CD4-positive, alpha-beta T cell treated with Interleukin-4 for 4 hours (primary cell): ENCODE measurements around the gene HNRNPM.
A peak's percentile ranks its signal among the peaks of the same experiment; 100 is the strongest.

ENCODE experiments used
- DNase-seq: peaks from one replicate; pipeline ENCODE4 v3.0.0-alpha.2; 2020

Gene HNRNPM

DNA sequence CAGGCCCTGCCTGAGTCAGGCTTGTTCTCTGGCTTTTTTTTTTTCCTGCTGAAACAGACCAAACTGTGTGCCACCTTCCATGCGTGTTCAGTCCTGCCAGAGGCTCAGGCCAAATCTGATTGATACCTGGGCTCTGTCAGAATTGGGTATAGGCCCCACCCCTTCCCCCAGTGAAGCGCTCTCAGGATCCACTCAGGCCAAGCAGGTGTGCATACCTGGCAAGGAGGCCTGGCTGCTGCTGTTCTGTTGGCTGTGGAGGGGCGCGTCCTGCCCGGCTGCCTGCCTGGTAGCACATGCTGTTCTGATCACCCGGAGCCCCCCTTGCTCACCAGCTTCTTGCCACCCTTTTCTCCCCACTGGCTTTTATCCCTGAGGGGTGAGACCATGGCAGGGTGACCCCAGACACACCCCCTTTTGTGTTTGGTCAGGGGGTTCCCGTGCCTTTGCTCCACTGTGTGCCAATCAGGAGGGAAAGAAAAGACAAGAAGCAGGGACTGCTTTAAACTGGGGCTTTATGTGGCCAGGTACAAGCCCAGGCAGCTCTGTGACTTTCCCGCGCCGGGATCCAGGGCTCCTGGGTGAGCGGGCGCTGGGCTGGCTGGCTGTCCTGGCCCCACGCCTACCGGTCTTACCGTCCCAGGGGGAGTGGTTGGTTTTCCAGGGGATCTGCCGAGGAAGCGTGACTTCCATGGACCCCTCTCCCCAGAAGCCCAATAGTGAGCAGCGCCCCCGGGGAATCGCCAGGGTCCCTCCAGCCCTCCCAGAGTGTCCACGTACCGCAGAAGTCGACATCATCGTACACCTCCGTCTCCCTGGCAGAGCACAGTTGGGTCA, 45.0 kb downstream of the HNRNPM start:
- DNase-seq: no peak

DNA sequence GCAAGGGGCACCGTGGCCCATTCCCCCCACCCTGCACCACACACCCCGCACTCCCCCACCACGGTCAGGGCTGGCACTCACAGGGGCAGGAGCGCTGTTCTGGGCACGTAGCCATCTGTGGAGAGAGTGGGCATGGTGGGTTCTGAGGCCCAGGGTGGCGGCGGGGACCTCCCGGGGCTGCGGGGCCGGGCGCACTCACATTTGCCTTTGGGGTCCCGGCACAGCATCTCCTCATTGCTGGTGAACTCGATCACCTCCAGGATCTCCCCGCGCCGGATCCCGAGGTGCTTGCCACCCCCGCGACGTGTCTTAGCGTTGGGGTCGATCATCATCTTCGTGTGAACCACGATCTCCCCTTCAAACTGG, 45.6 kb downstream of the HNRNPM start:
- no peak for DNase-seq

DNA sequence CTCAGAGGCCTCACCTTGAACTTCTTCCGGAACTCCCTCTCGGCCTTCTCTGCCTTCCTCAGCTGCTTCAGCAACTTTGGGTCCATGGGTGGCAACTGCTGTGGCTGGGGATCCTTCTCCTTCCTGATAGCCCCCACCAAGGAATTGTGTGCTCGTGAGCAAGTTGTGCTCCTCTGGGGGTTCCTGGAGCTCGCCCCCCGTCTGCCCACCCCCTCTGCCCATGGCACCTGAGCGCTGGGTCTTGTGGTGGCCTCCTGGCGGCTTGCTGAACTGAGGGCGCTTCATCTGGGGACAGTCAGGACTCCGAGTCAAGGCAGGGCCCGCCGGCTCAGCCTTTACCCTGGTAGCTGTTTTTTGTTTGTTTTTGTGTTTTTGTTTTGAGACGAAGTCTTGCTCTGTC, 46.1 kb downstream of the HNRNPM start:
- DNase-seq: no peak

DNA sequence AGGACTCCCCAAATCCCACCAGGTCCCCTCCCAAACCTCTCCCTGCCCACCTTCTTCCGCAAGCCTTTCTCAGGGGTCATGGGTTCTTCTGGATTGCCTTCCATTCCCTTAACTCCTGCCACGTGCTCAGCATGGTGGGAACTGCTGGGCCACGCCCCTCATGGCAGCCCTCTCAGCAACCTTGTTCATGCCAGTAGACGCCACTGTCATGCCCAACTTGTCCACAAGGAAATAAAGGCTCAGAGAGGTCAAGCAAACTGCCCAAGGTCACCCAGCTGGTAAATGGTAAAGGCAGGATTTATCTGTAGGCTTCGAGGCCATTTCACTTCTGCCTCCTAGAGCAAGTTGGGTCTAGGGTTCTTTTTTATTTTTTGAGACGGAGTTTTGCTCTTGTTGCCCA, 46.8 kb downstream of the HNRNPM start:
- no peak for DNase-seq

DNA sequence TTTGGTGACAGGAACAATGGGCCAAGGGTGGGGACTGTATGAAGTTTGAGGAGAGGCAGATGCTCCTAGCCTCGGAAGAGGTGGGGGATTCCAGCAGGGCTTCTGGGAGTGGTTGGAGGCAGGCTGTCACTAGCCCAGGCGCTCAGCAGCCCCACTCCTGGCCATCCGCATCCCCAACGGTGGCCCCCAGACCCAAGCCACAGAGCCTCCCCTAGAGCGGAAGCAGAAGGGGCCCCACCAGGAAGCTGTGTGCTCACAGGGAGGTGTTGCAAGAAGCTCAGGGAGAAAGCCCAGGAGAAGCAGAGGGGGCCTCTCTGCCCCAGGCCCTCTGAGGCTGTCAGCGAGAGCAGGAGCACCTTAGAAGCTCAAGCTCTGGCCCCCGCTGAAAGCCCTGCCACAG, 49.4 kb downstream of the HNRNPM start:
- no peak for DNase-seq

DNA sequence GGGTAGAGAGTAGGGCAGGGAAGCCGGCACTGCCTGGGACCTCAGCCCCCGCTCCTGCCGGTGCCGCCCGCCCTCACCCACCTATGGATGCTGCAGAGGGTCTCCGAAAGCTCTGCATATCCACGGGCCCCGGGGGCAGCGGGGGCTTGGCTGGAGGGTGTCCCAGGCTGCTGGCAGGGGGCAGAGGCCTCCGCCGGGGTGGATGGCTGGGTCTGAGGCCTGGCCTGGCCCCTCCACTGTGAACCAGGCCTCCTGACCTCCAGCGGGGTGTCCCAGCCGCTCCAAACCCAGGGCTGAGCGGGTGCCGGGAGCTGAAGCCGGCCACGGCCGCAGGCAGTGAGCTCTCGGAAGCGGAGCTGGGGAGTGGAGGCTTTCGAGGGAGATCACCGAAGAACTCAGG, 53.5 kb downstream of the HNRNPM start:
- DNase-seq: no peak

DNA sequence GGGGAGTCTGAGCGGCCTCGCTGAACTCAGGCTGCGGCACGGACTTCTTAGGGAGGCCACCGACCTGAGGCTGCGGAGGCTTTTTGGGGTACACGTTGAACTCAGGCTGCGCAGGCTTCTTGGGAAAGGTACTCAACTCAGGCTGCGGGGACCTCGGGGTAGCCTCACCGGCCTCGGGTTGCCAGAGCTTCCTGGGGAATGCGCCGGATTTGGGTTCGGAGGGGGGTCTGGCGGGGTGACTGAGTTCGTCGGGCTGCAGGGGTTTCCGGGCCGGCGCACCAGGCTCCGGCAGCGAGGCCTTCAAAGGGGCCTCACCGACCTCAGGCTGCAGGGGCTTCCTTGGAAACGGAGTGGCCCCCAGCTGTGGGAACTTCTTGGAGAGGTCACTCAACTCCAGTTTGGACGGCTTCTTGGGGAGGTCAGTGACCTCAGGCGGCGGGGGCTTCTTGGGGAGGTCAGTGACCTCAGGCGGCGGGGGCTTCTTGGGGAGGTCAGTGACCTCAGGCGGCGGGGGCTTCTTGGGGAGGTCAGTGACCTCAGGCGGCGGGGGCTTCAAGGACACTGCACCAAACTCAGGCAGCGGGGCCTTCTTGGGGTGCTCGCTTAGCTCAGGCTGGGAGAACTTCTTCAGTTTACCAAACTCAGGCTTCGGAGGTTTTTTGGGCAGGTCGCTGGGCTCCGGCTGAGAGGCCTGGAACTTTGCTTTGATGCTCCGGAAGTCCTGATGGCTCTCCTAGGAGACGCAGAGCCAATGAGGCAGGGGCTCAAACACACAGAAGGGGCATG, 54.5 kb downstream of the HNRNPM start:
- DNase-seq: no peak

DNA sequence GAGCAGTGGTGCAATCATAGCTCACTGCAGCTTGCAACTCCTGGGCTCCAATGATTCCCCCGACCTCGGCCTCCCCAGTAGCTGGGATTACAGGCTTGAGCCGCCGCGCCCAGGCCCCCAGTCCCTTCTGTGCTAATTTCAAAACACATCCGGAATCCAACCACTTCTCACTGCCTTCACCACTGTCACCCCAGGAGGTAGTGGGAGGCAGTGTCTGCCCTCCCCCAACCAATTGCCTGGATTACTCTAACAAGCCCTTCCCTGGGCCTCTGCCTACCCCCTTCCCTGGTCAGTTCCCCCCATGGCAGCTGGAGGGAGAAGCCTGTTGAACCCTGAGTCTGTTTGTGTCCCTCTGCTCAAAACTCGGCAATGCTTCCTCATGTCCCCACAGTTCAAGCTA, 55.4 kb downstream of the HNRNPM start:
- DNase-seq: no peak

DNA sequence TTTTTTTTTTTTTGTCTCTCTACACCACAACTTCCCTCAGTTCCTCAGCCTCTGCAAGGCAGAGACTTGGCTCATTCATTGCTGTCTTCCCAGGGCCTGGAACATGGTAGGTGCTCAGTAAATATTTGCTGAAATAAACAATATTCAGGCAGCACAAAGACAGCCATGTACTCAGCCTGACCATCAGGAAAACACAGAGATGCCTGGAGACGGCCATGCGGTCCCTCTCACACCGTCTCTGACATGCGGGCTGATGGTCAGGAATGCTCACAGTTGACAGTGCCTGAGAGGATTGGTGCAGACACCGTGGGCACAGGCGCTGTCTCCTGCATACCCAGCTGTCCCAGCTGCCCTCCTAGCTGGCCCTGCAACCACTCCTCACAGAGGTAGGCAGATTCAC, 56.7 kb downstream of the HNRNPM start:
- no peak for DNase-seq

DNA sequence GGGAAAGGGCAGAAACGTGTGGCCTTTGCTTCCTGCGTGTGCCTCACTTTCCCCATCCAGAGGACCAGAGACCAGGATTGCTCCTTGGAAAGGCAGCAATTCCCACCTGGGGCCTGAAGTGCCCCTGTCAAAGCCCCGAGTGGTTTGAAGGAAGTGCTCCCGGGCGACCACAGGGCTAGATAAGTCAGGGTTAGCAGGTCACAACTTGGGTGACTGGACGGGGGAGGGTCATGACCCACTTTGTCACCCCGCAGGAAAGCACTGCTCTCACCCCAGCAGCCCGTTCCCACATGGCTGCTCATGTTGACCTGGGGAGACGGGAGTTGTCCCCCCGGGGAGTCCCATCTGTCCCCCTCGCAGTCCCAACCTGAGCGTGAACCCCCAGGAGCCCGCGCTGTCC, 57.2 kb downstream of the HNRNPM start:
- DNase-seq: no peak

DNA sequence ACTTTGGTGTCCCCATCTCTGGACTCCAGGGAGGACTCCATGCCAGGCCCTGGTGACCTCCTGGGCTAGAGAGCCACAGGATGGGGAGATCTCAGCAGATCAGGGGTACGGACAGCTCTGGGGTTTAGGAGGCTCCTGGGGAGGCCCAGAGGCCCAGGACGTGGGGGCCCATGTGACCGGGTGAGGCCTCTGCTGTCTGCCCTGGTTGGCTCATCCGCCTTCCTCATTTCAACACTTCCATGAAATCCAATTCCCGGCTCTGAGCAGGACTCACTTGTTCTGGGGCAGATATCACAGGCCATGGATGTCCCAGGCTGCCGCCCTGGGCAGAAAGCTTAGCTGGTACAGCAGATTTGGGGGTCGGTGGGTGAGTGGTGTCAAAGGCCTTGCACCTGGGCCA, 58.7 kb downstream of the HNRNPM start:
- no peak for DNase-seq

DNA sequence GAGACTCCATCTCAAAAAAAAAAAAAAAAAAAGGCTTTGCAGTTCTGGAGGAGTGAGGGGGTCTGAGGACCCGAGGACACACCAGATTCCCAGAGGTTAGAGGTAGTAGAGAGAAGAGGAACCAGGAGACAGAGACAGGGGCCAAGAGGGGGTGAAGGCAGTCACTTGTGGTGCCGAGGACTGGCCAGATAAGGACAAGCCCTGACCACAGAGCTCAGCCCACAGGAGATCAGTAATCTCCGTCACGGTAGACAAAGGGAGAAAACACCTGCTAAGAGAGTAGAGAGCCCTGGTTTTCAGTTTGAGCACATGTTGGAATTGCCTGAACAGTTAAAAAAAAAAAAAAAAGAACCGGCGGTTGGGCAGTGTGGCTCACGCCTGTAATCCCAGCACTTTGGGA, 59.4 kb downstream of the HNRNPM start:
- DNase-seq: no peak

DNA sequence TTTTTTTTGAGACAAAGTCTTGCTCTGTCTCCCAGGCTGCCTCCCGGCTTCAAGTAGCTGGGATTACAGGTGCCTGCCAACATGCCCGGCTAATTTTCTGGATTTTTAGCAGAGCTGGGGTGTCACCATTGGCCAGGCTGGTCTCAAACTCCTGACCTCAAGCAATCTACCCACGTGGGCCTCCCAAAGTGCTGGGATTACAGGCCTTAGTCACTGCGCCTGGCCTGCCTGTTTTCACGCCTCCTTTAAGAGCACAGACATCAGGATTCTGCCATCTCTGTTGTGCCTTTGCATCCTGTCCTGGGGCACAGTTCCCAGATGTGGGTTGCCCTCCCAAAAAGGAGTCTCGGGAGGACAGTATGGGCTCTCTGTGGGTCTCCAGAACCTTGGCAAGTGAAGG, 60.1 kb downstream of the HNRNPM start:
- DNase-seq: no peak

DNA sequence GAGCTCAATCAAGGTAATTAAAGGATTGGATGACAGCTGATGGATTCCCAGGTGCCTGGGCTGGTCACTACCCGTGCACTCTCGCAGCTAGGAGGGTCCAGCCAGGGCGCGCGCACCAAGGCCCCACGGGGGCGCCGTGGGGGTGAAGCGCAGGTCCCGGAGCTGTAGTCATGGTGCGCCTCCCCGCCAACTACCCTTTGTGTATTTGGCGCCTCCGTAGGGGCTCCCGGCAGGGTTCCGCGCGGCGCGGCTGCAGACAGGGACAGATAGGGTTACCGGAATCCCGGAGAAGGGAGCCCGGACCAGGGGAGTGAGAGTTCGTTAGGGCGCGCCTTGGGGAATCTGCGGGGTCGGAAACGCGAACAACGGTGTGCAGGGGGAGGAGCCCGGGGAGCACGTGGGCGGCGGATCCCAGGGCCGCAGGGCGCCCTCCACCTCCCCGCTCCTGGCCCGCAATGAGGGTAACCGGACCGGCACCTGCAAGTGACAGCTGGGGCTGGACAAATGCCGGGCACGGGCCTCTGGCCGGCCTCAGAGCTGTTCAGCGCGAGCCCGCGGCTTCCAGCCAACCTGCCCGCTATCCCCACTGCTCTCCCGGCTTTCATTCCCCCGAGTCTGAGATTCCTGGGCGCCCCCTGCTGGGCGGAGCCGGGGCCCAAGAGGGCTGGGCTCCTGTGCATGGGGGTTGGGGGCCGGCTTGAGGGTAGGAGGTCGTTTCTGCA, 61.1 kb downstream of the HNRNPM start:
- peak; percentile 44 for DNase-seq

DNA sequence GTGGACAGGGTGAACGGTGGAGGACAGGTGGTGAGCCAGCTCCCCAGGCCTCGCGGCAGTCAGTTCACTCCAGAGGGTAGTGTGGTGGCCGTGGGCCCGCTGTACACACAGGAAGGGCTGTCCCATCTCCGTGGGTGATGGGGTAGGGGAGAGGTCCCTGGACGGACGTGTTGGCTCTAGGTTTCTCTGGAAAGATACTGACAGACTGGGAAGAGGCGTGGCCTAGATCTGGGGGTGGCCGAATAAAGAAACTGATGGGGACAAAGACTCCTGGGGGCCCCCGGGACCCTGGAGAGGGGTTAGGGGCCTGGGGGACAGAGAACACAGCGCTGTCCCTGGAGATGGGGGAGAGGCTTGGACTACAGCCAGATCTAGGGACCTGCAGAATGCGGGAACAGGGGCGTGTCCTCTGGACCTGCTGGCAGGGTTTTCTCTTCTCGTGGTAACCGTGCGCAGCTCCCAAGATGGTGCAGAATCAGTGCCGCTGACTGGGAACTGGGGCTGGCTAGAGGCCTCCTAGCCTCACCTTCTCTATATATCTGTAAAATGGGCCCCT, 61.7 kb downstream of the HNRNPM start:
- no peak for DNase-seq

DNA sequence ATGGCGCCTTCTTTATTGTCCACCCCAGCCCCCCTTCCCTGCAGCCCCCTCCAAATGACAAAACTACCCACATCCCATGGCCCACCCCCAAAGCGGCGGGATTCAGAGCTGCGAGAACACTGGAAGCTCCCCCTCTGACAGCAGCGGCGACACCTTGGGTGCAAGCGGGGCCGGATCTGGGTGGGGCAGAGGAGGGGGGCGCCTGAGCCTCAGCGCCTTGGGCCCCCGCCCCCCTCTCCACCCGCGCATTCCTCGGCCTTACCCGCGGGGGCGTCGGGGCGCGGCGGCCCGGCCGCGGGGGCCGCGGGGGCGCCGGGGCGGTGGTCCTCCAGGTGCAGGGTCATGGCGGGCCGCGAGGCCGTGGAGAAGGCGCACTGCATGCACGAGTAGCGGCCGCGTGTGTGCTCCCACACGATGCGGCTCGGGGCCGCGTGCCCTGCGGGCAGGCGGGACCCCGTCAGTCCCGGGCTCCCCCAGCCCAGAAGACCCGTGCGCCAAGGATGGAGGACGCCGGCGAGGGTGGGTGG, 65.9 kb downstream of the HNRNPM start:
- no peak for DNase-seq

DNA sequence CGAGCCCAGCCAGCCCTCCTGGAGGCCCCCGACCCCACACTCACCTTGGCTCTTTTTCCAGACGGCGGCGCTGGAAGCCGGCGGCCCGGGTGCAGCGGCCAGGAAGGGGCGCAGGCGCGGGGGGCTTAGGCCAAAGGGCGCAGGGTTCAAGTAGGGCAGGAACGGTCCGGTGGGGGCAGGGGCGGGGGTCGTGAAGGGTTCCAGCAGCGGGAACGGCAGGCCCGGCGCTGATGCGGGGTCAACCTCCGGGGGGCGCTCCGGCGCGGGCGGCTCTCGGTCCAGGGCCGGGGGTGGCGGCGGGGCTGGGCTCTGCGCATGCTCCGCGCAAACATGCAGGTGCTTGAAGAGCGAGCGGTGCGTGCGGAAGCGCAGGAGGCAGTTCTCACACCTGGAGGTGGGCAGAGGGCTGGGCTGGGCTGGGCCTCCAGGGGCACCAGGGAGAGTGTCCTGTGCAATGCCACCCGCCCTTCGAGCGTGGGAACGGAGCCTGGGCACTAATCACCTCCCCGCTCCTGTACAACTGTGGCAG, 66.9 kb downstream of the HNRNPM start:
- no peak for DNase-seq

DNA sequence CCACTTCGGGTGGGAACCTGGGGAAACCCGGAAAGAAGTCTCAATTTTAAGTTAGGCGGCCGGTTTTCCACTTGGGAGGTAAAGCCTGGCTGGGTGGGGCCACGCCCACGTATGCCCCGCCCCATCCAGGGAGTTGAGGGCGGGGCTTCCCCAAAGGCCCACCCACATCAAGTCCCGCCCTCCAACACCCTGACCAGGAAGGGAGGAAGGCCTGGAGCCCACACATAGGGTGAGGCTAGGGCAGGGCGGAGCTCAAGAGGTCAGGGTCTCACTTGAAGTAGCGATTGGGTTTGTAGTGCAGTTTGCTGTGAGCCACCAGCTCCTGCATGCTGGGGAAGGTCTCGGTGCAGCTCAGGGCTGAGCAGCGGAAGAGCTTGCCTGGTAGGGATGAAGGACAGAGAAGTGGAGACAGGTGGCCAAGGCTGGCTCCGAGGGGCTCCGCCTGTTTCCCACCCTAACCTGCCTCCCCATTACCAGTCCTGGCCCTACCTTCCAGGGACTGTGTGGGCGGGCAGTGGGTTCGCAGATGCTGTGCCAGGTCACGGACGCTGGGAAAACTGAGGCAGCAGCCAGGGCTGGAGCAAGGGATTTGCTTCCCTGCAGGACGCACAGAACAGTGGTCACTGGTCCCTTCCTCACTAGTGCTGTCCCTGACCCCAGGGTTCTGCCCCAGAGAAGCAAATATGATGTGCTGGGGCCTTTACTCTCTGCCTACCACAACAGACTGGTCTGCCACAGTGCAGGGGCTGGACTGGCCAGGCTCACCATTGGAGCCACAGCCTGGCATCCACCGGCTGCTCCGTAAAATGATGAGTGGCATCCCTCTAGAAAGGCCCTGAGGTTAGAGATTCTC, 67.6 kb downstream of the HNRNPM start:
- DNase-seq: no peak

DNA sequence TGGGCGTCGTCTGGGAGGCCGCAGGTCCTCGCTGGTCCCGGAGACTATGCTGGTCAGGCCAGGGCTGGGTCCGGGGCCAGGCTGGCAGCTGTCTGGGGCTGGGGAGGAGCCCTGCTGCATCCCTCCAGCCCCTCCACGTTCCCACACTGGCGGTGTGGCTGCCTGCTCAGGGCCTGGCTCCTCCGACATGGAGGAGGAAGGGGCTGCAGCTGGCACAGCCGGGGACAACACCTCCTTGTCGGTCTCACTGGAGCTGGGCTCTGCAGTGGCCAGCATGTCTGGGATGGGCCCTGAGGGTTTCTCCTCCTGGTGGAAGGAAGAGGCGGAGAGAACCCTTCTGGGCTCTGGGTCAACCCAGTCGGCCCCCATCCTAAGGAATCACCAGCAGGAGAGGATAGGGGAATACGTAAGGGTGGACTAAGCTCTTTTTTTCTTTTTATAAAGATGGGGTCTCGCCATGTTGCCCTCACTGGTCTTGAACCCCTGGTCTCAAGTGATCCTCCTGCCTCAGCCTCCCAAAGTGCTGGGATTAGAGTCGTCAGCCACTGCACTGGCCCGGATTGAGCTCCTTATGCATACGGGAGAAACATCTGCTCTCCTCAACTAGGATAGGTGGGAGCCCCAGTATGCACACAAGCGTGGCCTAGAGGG, 68.4 kb downstream of the HNRNPM start:
- no peak for DNase-seq

DNA sequence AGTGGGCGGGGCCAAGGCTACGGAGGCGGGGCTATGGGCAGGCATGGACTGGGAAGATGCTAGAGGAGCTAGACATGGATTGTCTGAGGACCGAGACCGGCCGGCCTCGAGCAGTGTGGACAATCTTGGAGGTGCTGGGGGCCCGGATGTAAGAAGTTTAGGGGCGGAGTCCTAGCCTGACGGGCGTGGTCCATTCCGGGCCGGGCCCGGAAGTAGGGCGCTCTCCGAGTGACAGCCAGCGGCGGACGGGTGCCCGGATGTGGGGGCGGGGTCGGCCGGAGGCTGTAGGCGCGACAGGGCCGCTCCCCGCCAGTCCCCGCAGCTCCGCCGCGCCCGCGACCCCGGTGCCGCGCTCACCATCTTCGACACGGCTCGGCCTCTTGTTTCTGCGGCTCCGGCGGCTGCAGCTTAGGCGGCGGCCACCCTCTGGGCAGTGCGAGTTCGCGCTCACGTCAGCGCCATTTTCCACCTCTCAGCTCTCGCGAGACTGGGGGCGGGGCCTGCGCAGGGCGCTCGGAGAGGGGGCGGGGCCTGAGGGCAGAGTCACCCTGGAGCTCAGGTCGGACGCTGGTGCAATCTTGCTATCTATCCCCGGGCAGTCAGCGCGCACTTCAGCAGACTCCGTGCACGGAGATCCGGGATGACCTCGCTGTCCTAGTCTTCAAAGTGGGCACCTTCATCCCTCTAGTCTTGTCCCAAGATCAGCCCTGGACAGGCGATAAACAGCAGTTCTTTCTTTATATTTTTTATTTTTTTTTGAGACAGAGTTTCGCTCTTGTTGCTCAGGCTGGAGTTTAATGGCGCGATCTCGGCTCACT, 69.1 kb downstream of the HNRNPM start, which contains the start of gene ZNF414:
TSS of gene ZNF414 (minus strand) at position 481 of the 818 bp plus-strand sequence. CDS start at position 360, 121 bp downstream.
- DNase-seq: peak; percentile 95
